Lower leg skin (tissue), 3 donors: Measurements from ENCODE around the gene DR1.

Experiments
- POLR2A ChIP-seq, 2 donors: fragments of 450-650 bp; IDR thresholded peaks; one replicate each; pipeline ENCODE4 v1.6.1; 2016 to 2017; ENCODE audit warnings: antibody characterized with exemption in 2 of 2, mild to moderate bottlenecking in 1 of 2, moderate library complexity in 1 of 2
- TF ChIP-seq, protein P1 (sequence below), 3 donors: fragments of 450-650 bp; IDR thresholded peaks; one replicate each; pipeline ENCODE4 v1.5.1; 2016; ENCODE audit warnings: antibody characterized with exemption in 3 of 3, mild to moderate bottlenecking in 3 of 3, moderate library complexity in 2 of 3

DNA sequence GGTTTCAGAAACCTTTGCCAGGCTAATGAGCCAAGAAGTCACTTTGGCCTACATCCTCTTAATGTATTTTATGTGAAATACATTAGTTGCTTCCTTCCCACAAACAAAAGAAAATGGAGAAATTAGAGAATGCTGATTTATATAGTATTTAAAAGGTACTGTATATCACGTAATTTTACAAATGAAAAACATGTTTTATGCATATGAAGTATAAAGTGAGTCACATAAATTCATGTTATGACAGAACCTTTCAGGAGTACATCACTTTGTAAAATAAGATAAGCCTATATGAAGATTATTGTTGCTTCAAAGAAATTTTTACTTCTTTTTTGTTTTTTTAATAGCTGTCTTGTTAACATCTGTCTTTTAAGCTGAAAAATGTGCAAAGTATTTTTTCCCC lies 4.6 kb downstream of the DR1 start:
- TF ChIP-seq, protein P1, sequence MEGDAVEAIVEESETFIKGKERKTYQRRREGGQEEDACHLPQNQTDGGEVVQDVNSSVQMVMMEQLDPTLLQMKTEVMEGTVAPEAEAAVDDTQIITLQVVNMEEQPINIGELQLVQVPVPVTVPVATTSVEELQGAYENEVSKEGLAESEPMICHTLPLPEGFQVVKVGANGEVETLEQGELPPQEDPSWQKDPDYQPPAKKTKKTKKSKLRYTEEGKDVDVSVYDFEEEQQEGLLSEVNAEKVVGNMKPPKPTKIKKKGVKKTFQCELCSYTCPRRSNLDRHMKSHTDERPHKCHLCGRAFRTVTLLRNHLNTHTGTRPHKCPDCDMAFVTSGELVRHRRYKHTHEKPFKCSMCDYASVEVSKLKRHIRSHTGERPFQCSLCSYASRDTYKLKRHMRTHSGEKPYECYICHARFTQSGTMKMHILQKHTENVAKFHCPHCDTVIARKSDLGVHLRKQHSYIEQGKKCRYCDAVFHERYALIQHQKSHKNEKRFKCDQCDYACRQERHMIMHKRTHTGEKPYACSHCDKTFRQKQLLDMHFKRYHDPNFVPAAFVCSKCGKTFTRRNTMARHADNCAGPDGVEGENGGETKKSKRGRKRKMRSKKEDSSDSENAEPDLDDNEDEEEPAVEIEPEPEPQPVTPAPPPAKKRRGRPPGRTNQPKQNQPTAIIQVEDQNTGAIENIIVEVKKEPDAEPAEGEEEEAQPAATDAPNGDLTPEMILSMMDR (IDR thresholded peaks at IDR 0.05) = no peak
- no peak for TF ChIP-seq POLR2A (IDR thresholded peaks at IDR 0.05)
